ENCODE results near the gene TGM5.
"Not testable (repeated sequence)": the region's sequence is repeated elsewhere in the genome, so short reads cannot be mapped to it uniquely, and the experiment has no call there.

Gene TGM5

DNA sequence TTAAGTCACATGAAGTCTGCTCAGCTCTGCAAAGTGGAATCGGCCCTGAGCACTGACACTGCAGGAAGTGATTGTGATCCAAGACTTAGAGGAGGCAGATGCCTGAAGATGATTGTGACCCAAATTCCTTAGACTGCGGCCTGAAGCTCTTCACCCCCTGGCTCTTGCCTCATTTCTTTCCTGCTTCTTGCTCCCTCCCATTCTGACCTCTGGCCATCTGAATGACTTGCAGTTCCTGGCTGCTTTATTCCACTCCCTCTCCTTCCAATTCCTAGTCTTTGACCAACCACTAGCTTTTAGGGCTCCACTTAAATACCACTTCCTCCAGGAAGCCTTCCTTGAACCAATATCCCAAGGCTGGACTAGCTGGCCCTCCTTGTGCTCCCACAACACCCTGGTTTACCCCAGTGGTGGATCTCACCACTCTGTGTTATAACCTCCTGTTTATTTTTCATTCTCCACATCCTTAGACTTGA lies 36.0 kb downstream of the TGM5 start:
- TF ChIP-seq CTCF (IDR thresholded peaks at IDR 0.05; ENCODE audit: unreplicated experiment in 3 of 3): no peak
- H3K36me3 Mint-ChIP-seq (ENCODE audit: low read depth): no peaks in the 10 kb centered on the region
- no peaks in the 10 kb centered on the region for H3K4me1 Mint-ChIP-seq
- H3K27me3 Mint-ChIP-seq (ENCODE audit: low read depth): peaks cover 20% of the 10 kb centered on the region
- H3K9me3 Mint-ChIP-seq: no peaks in the 10 kb centered on the region
- no peak overlapping the region for H3K4me3 Mint-ChIP-seq
- no peak overlapping the region for H3K27ac Mint-ChIP-seq

GRCh38 chr15:43229977-43230376 lies 36.8 kb downstream of the TGM5 start:
- no peaks in the 10 kb centered on the region for H3K4me1 Mint-ChIP-seq
- peaks cover 23% of the 10 kb centered on the region for H3K27me3 Mint-ChIP-seq (ENCODE audit: low read depth)
- H3K4me3 Mint-ChIP-seq: no peak overlapping the region
- H3K9me3 Mint-ChIP-seq: no peaks in the 10 kb centered on the region
- H3K36me3 Mint-ChIP-seq (ENCODE audit: low read depth): no peaks in the 10 kb centered on the region
- H3K27ac Mint-ChIP-seq: no peak overlapping the region
- no peak for TF ChIP-seq CTCF (IDR thresholded peaks at IDR 0.05; ENCODE audit: unreplicated experiment in 3 of 3)

GRCh38 chr15:43226436-43227305 lies 40.1 kb downstream of the TGM5 start:
- no peak for TF ChIP-seq CTCF (IDR thresholded peaks at IDR 0.05; ENCODE audit: unreplicated experiment in 3 of 3)
- Mint-ChIP-seq H3K4me3 (no peak overlapping the region), H3K4me1 (no peaks in the 10 kb centered on the region), H3K36me3 (ENCODE audit: low read depth) (no peaks in the 10 kb centered on the region), H3K9me3 (no peaks in the 10 kb centered on the region), H3K27me3 (ENCODE audit: low read depth) (peaks cover 25% of the 10 kb centered on the region), H3K27ac (no peak overlapping the region)

- not testable (repeated sequence) for H3K9me3 Mint-ChIP-seq; H3K4me3 Mint-ChIP-seq; H3K4me1 Mint-ChIP-seq; H3K27ac Mint-ChIP-seq; H3K36me3 Mint-ChIP-seq (ENCODE audit: low read depth)
- H3K27me3 Mint-ChIP-seq (ENCODE audit: low read depth): peaks cover 30% of the 10 kb centered on the region
Observed at GRCh38 chr15:43225950-43226255, 40.8 kb downstream of the TGM5 start.

DNA sequence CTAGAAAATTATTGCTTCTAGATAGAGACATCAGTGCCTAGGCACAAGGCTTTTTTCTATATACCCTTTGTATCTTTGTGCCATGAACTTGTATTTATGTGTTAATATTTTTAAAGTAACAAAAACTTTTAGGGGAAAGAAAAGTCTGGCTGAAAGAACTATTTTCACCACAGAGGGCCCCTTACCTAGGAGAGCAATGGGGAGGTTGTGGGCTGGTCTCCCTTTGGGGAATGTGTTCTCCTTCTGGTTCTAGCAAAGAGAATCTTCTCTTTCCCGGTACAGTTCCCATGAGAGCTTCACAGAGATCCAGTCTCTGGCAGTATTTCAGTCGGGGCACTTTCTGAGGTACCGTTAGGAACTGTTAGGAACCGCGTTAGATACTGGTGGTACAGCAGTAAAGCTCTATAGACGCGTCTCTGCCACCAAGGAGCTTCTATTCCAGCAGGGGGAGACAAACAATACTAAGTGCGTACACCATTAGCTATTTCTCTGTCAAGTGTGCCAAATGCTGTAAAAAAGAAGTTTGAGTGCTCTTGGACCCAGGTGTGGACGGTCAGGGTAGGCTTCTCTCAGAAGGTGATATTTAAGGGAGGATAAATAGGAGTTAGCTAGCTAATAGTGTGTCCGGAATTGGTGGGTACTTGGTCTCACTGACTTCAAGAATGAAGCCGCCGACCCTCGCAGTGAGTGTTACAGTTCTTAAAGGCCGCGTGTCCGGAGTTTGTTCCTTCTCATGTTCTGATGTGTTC lies 41.4 kb downstream of the TGM5 start:
- peak; percentile 58 to 65 (median 64) for TF ChIP-seq CTCF (IDR thresholded peaks at IDR 0.05; ENCODE audit: unreplicated experiment in 3 of 3)
- H3K27me3 Mint-ChIP-seq (ENCODE audit: low read depth): peaks cover 29% of the 10 kb centered on the region
- H3K27ac Mint-ChIP-seq: no peak overlapping the region
- H3K36me3 Mint-ChIP-seq (ENCODE audit: low read depth): no peaks in the 10 kb centered on the region
- H3K4me1 Mint-ChIP-seq: no peaks in the 10 kb centered on the region
- H3K9me3 Mint-ChIP-seq: no peaks in the 10 kb centered on the region
- H3K4me3 Mint-ChIP-seq: no peak overlapping the region

- Mint-ChIP-seq H3K9me3 (no peaks in the 10 kb centered on the region), H3K4me3 (no peak overlapping the region), H3K27me3 (ENCODE audit: low read depth) (peaks cover 20% of the 10 kb centered on the region), H3K36me3 (ENCODE audit: low read depth) (no peaks in the 10 kb centered on the region), H3K27ac (no peak overlapping the region), H3K4me1 (no peaks in the 10 kb centered on the region)
- TF ChIP-seq CTCF (IDR thresholded peaks at IDR 0.05; ENCODE audit: unreplicated experiment in 3 of 3): no peak
Observed at GRCh38 chr15:43221422-43221821, 45.3 kb downstream of the TGM5 start.
